Endothelial cell of umbilical vein (primary cell): ENCODE results near the gene PRSS53. TPM values are rescaled to one million over a fixed set of nuclear protein-coding genes. Genes with fewer than 3 reads are reported as not detected.

Experiments used
- BruUV-seq: library from RNA; stranded (reverse); fragments of 400-500 nt; replicated peaks from 2 replicates; lab custom pipeline; 2021; lab: Mats Ljungman, UMichigan
- CTCF ChIA-PET: fragments of 300-600, 350-600 bp; sonication (Branson Sonifier 250); formaldehyde crosslinking; loops from one replicate; lab custom pipeline; 2021; ENCODE audit warnings: antibody characterized with exemption, inconsistent platforms; lab: Charles Lee
- POLR2A ChIA-PET: fragments of 300-600, 350-600 bp; sonication (Branson Sonifier 250); formaldehyde crosslinking; loops from one replicate; lab custom pipeline; 2021; ENCODE audit warnings: antibody characterized with exemption, inconsistent platforms; lab: Charles Lee
- DNase-seq: peaks from one replicate; pipeline ENCODE4 v3.0.0-alpha.2; 2011; ENCODE audit warnings: low read depth, low spot score
- FAIRE-seq: peaks from 2 replicates; lab custom pipeline; 2011; peaks lifted over from hg19 to GRCh38; lab: Jason Lieb, UNC
- H2AFZ ChIP-seq: 2 replicates; pipeline ENCODE4 v1.6.0; 2012; ENCODE audit warnings: low read depth, low read length, control low read depth, inconsistent platforms
- H3K27ac ChIP-seq: 2 replicates; pipeline ENCODE4 v1.5.1; 2011; ENCODE audit warnings: low read depth, mild to moderate bottlenecking, control low read depth, low read length, moderate library complexity; ENCODE audit not compliant: insufficient read depth
- H3K27me3 ChIP-seq, 2 experiments: 2 replicates each; pipeline versions ENCODE4 v1.6.0 to v1.6.1; 2011; ENCODE audit warnings: low read length in 2 of 2, mixed read lengths in 1 of 2; ENCODE audit not compliant: control insufficient read depth in 2 of 2, insufficient read depth in 2 of 2
- H3K36me3 ChIP-seq, 2 experiments: 2 replicates in 1 of 2; 3 replicates in 1 of 2; pipeline ENCODE4 v1.5.1; 2011; ENCODE audit warnings: low read length in 2 of 2, mild to moderate bottlenecking in 1 of 2, moderate library complexity in 1 of 2; ENCODE audit not compliant: control insufficient read depth in 2 of 2, insufficient read depth in 2 of 2; ENCODE audit errors: extremely low read depth in 1 of 2
- H3K4me1 ChIP-seq: 3 replicates; pipeline ENCODE4 v1.5.1; 2011; ENCODE audit warnings: mild to moderate bottlenecking, low read length; ENCODE audit not compliant: control insufficient read depth, insufficient read depth; ENCODE audit errors: extremely low read depth
- H3K4me2 ChIP-seq: 2 replicates; pipeline ENCODE4 v1.6.1; 2011; ENCODE audit warnings: low read length, control low read depth, mixed read lengths; ENCODE audit not compliant: insufficient read depth
- H3K4me3 ChIP-seq, 3 experiments: fragments of 200-600 bp in 1 of 3; sonication (generic), shearing (Covaris generic) in 1 of 3; replicated peaks in 1 of 3; 2 replicates each; pipeline ENCODE4 v1.5.1; 2011 to 2016; ENCODE audit warnings: control low read depth in 3 of 3, low read length in 3 of 3, mild to moderate bottlenecking in 2 of 3, inconsistent platforms in 1 of 3, low read depth in 1 of 3, moderate library complexity in 1 of 3; ENCODE audit not compliant: insufficient read depth in 1 of 3
- H3K79me2 ChIP-seq: 2 replicates; pipeline ENCODE4 v1.6.0; 2012; ENCODE audit warnings: low read length, inconsistent platforms; ENCODE audit not compliant: control insufficient read depth, insufficient read depth
- H3K9ac ChIP-seq: replicated peaks from 2 replicates; pipeline ENCODE3; 2011; ENCODE audit warnings: low read length, control low read depth; ENCODE audit not compliant: insufficient read depth; ENCODE audit errors: extremely low read depth
- H3K9me1 ChIP-seq: replicated peaks from 3 replicates; pipeline ENCODE4 v1.6.0; 2011; ENCODE audit warnings: mild to moderate bottlenecking, low read length; ENCODE audit not compliant: control insufficient read depth, insufficient read depth; ENCODE audit errors: extremely low read depth
- H3K9me3 ChIP-seq: replicated peaks from 2 replicates; pipeline ENCODE4 v1.5.1; 2012; ENCODE audit warnings: low read length, inconsistent platforms; ENCODE audit not compliant: control insufficient read depth, insufficient read depth
- H4K20me1 ChIP-seq: replicated peaks from 2 replicates; pipeline ENCODE3; 2011; ENCODE audit warnings: mild to moderate bottlenecking, low read length; ENCODE audit not compliant: control insufficient read depth, insufficient read depth; ENCODE audit errors: extremely low read depth
- CTCF ChIP-seq, 2 donors: IDR thresholded peaks; 1 replicate in 1 of 2; 2 replicates in 1 of 2; pipeline ENCODE4 v1.5.1; 2011; ENCODE audit warnings: low read length in 2 of 2, mild to moderate bottlenecking in 2 of 2, moderate library complexity in 2 of 2, control low read depth in 1 of 2, inconsistent platforms in 1 of 2, low read depth in 1 of 2; ENCODE audit not compliant: insufficient read depth in 1 of 2; ENCODE audit errors: extremely low read depth in 1 of 2
- EZH2 ChIP-seq: IDR thresholded peaks from 2 replicates; pipeline ENCODE4 v1.6.1; 2012; ENCODE audit warnings: borderline replicate concordance, low read depth, mild to moderate bottlenecking, moderate library complexity, low read length, inconsistent platforms; ENCODE audit not compliant: severe bottlenecking
- FOS ChIP-seq: IDR thresholded peaks from 2 replicates; pipeline ENCODE4 v1.6.1; 2011; ENCODE audit warnings: mild to moderate bottlenecking, low read length, moderate library complexity, borderline replicate concordance; ENCODE audit not compliant: insufficient read depth
- GATA2 ChIP-seq: IDR thresholded peaks from 2 replicates; pipeline ENCODE4 v1.7.0; 2011; ENCODE audit warnings: low read depth, mild to moderate bottlenecking, moderate library complexity, mixed read lengths, low read length; ENCODE audit not compliant: insufficient read length, insufficient read depth
- JUN ChIP-seq: IDR thresholded peaks from 2 replicates; pipeline ENCODE4 v1.6.1; 2011; ENCODE audit warnings: borderline replicate concordance, low read depth; ENCODE audit not compliant: insufficient read length, insufficient read depth
- MAX ChIP-seq: IDR thresholded peaks from 2 replicates; pipeline ENCODE4 v1.6.1; 2011; ENCODE audit not compliant: insufficient read depth, insufficient read length
- MYC ChIP-seq: IDR thresholded peaks from one replicate; pipeline ENCODE4 v1.6.1; 2011; ENCODE audit warnings: mild to moderate bottlenecking, low read depth, low read length
- POLR2A ChIP-seq: IDR thresholded peaks from 2 replicates; pipeline ENCODE4 v1.6.1; 2012; ENCODE audit warnings: low read depth, mild to moderate bottlenecking, control low read depth, low read length
- POLR2AphosphoS5 ChIP-seq: IDR thresholded peaks from 2 replicates; pipeline ENCODE4 v1.6.1; 2012; ENCODE audit warnings: low read depth, mild to moderate bottlenecking, control low read depth, low read length, moderate library complexity; ENCODE audit not compliant: insufficient read depth
- dilution Hi-C: fragments of 300-500 bp; cut with MboI; formaldehyde crosslinking; loops from one replicate; pipeline ENCODE4 v1.15.0; 2019; ENCODE audit warnings: low sequenced_read_pairs; ENCODE audit not compliant: extremely low pct_ligation_motif_present
- intact Hi-C: fragments of 100-400 bp; cut with micrococcal nuclease; formaldehyde crosslinking; loops from one replicate; pipeline ENCODE4 v1.10.0; 2022
- polyA plus RNA-seq, 4 experiments: library from polyadenylated mRNA; depleted of rRNA in 3 of 4; stranded (reverse) in 3 of 4; unstranded in 1 of 4; fragments of >200 nt; gene quantifications; 2 replicates each; pipeline versions ENCODE4 v1.2.1 to v1.2.3, GENCODE V29; 2011 to 2012; ENCODE audit warnings: missing spikeins in 1 of 4
- total RNA-seq: library from RNA; stranded (reverse); gene quantifications from 2 replicates; pipeline ENCODE4 v1.2.3, GENCODE V29; 2021

Gene PRSS53
- total and polyA plus RNA-seq, 2 donors (not counting 3 experiments of a cell fraction or from before 2014, with no cell fraction given), result 2.8 to 3.5 TPM

- Histone ChIP-seq H3K4me2 (no peak overlapping the region), H4K20me1 (no peaks in the 10 kb centered on the region), H3K27ac (no peak overlapping the region), H2AFZ (no peak overlapping the region), H3K4me3 (no peak overlapping the region), H3K79me2 (peaks cover 8% of the 10 kb centered on the region), H3K9me1 (no peaks in the 10 kb centered on the region), H3K27me3 (no peaks in the 10 kb centered on the region), H3K9me3 (no peaks in the 10 kb centered on the region), H3K9ac (no peak overlapping the region), H3K4me1 (no peaks in the 10 kb centered on the region), H3K36me3 (peaks cover 3 to 39% of the 10 kb centered on the region in 2 experiments)
- ChIA-PET CTCF (no interaction called here), POLR2A (no interaction called here)
- no TSS peak for BruUV-seq
- no peak for FAIRE-seq
- TF ChIP-seq CTCF (IDR thresholded peaks at IDR 0.05; ENCODE audit: extremely low read depth in 1 of 2, insufficient read depth in 1 of 2, low read depth in 1 of 2, low read length in 2 of 2) (no peak), POLR2AphosphoS5 (no peak), POLR2A (no peak), MAX (no peak), EZH2 (no peak), JUN (no peak), GATA2 (no peak), FOS (no peak), MYC (no peak)
- dilution Hi-C loops (no loop called here), intact Hi-C loops (no loop called here)
- no peak for DNase-seq
These were observed 7.1 kb downstream of the PRSS53 start for GRCh38 chr16:31081428-31082351.
